Keratinocyte (primary cell): Measurements from ENCODE around the gene HDAC5. TPM values are rescaled to one million over a fixed set of nuclear protein-coding genes. Genes with fewer than 3 reads are reported as not detected.

Source experiments
- DNase-seq: peaks from one replicate; pipeline ENCODE4 v3.0.0-alpha.2; 2011; ENCODE audit warnings: low read depth, missing footprints, low spot score
- FAIRE-seq: peaks from 2 replicates; lab custom pipeline; 2011; peaks lifted over from hg19 to GRCh38; lab: Jason Lieb, UNC
- H2AFZ ChIP-seq: 2 replicates; pipeline ENCODE4 v1.6.0; 2012; ENCODE audit warnings: low read length, control low read depth, inconsistent platforms; ENCODE audit not compliant: control insufficient read depth
- H3K27ac ChIP-seq: 2 replicates; pipeline ENCODE4 v1.5.1; 2011; ENCODE audit warnings: low read length; ENCODE audit not compliant: control insufficient read depth, insufficient read depth
- H3K27me3 ChIP-seq: 3 replicates; pipeline ENCODE4 v1.6.0; 2011; ENCODE audit warnings: low read length; ENCODE audit not compliant: control insufficient read depth, insufficient read depth; ENCODE audit errors: extremely low read depth
- H3K36me3 ChIP-seq, 2 experiments: 2 replicates in 1 of 2; 3 replicates in 1 of 2; pipeline ENCODE4 v1.5.1; 2011; ENCODE audit warnings: low read length in 2 of 2, mild to moderate bottlenecking in 1 of 2; ENCODE audit not compliant: control insufficient read depth in 2 of 2, insufficient read depth in 2 of 2; ENCODE audit errors: extremely low read depth in 1 of 2
- H3K4me1 ChIP-seq: 3 replicates; pipeline ENCODE4 v1.5.1; 2011; ENCODE audit warnings: low read length; ENCODE audit not compliant: control insufficient read depth, insufficient read depth; ENCODE audit errors: extremely low read depth
- H3K4me2 ChIP-seq: 3 replicates; pipeline ENCODE4 v1.6.0; 2011; ENCODE audit warnings: low read depth, low read length; ENCODE audit not compliant: control insufficient read depth, insufficient read depth; ENCODE audit errors: extremely low read depth
- H3K4me3 ChIP-seq, 3 experiments: fragments of 200-600 bp in 1 of 3; sonication (generic) in 1 of 3; 2 replicates in 2 of 3; 3 replicates in 1 of 3; pipeline ENCODE4 v1.5.1; 2011 to 2016; ENCODE audit warnings: low read length in 3 of 3, mild to moderate bottlenecking in 3 of 3, control low read depth in 2 of 3, inconsistent platforms in 1 of 3, low read depth in 1 of 3, mixed read lengths in 1 of 3, mixed run types in 1 of 3, moderate library complexity in 1 of 3; ENCODE audit not compliant: control insufficient read depth in 2 of 3, insufficient read depth in 2 of 3; ENCODE audit errors: extremely low read depth in 1 of 3
- H3K79me2 ChIP-seq: 2 replicates; pipeline ENCODE4 v1.6.0; 2012; ENCODE audit warnings: low read length; ENCODE audit not compliant: control insufficient read depth, insufficient read depth
- H3K9ac ChIP-seq: 3 replicates; pipeline ENCODE4 v1.6.0; 2011; ENCODE audit warnings: low read length; ENCODE audit not compliant: control insufficient read depth, insufficient read depth; ENCODE audit errors: extremely low read depth
- H3K9me1 ChIP-seq: 3 replicates; pipeline ENCODE4 v1.6.0; 2011; ENCODE audit warnings: low read length; ENCODE audit not compliant: control insufficient read depth, insufficient read depth; ENCODE audit errors: extremely low read depth
- H3K9me3 ChIP-seq: 2 replicates; pipeline ENCODE4 v1.5.1; 2012; ENCODE audit warnings: low read depth, low read length; ENCODE audit not compliant: control insufficient read depth
- H4K20me1 ChIP-seq: 3 replicates; pipeline ENCODE4 v1.6.0; 2011; ENCODE audit warnings: low read length; ENCODE audit not compliant: control insufficient read depth, insufficient read depth; ENCODE audit errors: extremely low read depth
- CTCF ChIP-seq, 3 experiments: IDR thresholded peaks in 1 of 3; conservative IDR thresholded peaks in 1 of 3; optimal IDR thresholded peaks in 1 of 3; 2 replicates in 2 of 3; 3 replicates in 1 of 3; pipeline versions ENCODE3 to v1.5.1; 2011; ENCODE audit warnings: low read length in 3 of 3, mild to moderate bottlenecking in 3 of 3, moderate library complexity in 2 of 3, control low read depth in 1 of 3, inconsistent platforms in 1 of 3; ENCODE audit not compliant: insufficient read depth in 2 of 3; ENCODE audit errors: extremely low read depth in 1 of 3
- EZH2 ChIP-seq: IDR thresholded peaks from one replicate; pipeline ENCODE4 v1.6.1; 2012; ENCODE audit warnings: inconsistent platforms, mild to moderate bottlenecking, low read length, moderate library complexity
- dilution Hi-C: fragments of 300-500 bp; cut with MboI; formaldehyde crosslinking; loops from one replicate; pipeline ENCODE4 v1.7.0; 2020; ENCODE audit warnings: low sequenced_read_pairs; ENCODE audit not compliant: extremely low pct_ligation_motif_present
- polyA plus RNA-seq, 5 experiments: library from polyadenylated mRNA; depleted of rRNA in 3 of 5; stranded (reverse) in 3 of 5; stranded (forward) in 1 of 5; unstranded in 1 of 5; fragments of >200 nt; gene quantifications; 1 replicate in 1 of 5; 2 replicates in 3 of 5; 3 replicates in 1 of 5; pipeline versions ENCODE4 v1.2.1 to v1.2.3, GENCODE V29; 2011 to 2012; ENCODE audit warnings: missing spikeins in 2 of 5, low read depth in 1 of 5, low replicate concordance in 1 of 5

HDAC5 gene
- polyA plus RNA-seq, 1 donor (not counting 4 experiments of a cell fraction or from before 2014, with no cell fraction given): 4.5 TPM

- Histone ChIP-seq H3K9me3 (no peaks in the 10 kb centered on the region), H3K9ac (no peak overlapping the region), H3K36me3 (no peaks in the 10 kb centered on the region), H3K4me2 (no peak overlapping the region), H3K27me3 (peaks cover 9% of the 10 kb centered on the region), H3K9me1 (no peaks in the 10 kb centered on the region), H2AFZ (no peak overlapping the region), H3K79me2 (no peaks in the 10 kb centered on the region), H3K4me1 (peaks cover 3% of the 10 kb centered on the region), H3K4me3 (no peak overlapping the region), H3K27ac (no peak overlapping the region), H4K20me1 (no peaks in the 10 kb centered on the region)
- no peak for DNase-seq
- dilution Hi-C loops: no loop called here
- no peak for TF ChIP-seq EZH2
- TF ChIP-seq CTCF (optimal IDR thresholded peaks at IDR 0.05 in 1 of 3, IDR thresholded peaks at IDR 0.05 in 1 of 3, conservative IDR thresholded peaks at IDR 0.05 in 1 of 3; ENCODE audit: extremely low read depth in 1 of 3, insufficient read depth in 2 of 3, low read length in 3 of 3): no peak
- no peak for FAIRE-seq
These were observed 4.9 kb downstream of the HDAC5 start for GRCh38 chr17:44118427-44119050.

GRCh38 chr17:44117351-44117750 lies 6.1 kb downstream of the HDAC5 start:
- no peaks in the 10 kb centered on the region for H3K4me1 ChIP-seq

More at GRCh38 chr17:44117351-44117750, 6.1 kb downstream of the HDAC5 start:
- H3K9ac ChIP-seq: no peak overlapping the region
- H3K27ac ChIP-seq: no peak overlapping the region
- H3K27me3 ChIP-seq: peaks cover 5% of the 10 kb centered on the region
- FAIRE-seq (no peak), DNase-seq (no peak)
- no peaks in the 10 kb centered on the region for H3K9me3 ChIP-seq
- H3K9me1 ChIP-seq: no peaks in the 10 kb centered on the region
- no peaks in the 10 kb centered on the region for H3K79me2 ChIP-seq
- H3K4me2 ChIP-seq: no peak overlapping the region
- H3K4me3 ChIP-seq: no peak overlapping the region
- dilution Hi-C loops: no loop called here
- TF ChIP-seq CTCF (optimal IDR thresholded peaks at IDR 0.05 in 1 of 3, IDR thresholded peaks at IDR 0.05 in 1 of 3, conservative IDR thresholded peaks at IDR 0.05 in 1 of 3; ENCODE audit: extremely low read depth in 1 of 3, insufficient read depth in 2 of 3, low read length in 3 of 3) (no peak), EZH2 (no peak)
- H4K20me1 ChIP-seq: no peaks in the 10 kb centered on the region
- no peak overlapping the region for H2AFZ ChIP-seq
- H3K36me3 ChIP-seq: no peaks in the 10 kb centered on the region
